Thoracic aorta (tissue), 2 donors: Measurements from ENCODE around the gene RCHY1. TPM values are rescaled to one million over a fixed set of nuclear protein-coding genes. Genes with fewer than 3 reads are reported as not detected.

Experiments
- ATAC-seq: fragments of 150-250 bp; one replicate; pipeline ENCODE4 v1.8.0; 2017; ENCODE audit warnings: low read depth; ENCODE audit not compliant: insufficient number of reproducible peaks, low FRiP score
- DNase-seq: peaks from one replicate; pipeline ENCODE4 v3.0.0-alpha.2; 2020; ENCODE audit warnings: low spot score
- H3K27ac ChIP-seq, 2 donors: fragments of 200-600 bp; sonication (generic); 1 replicate in 1 of 2; 2 replicates in 1 of 2; pipeline ENCODE4 v1.5.1; 2016; ENCODE audit warnings: mild to moderate bottlenecking in 2 of 2, moderate library complexity in 2 of 2
- H3K27me3 ChIP-seq: fragments of 200-600 bp; sonication (generic); replicated peaks from 2 replicates; pipeline ENCODE4 v1.6.0; 2016; ENCODE audit warnings: mild to moderate bottlenecking; ENCODE audit not compliant: insufficient read depth
- H3K36me3 ChIP-seq: fragments of 200-600 bp; sonication (generic); one replicate; pipeline ENCODE4 v1.5.1; 2016
- H3K4me1 ChIP-seq, 2 donors: fragments of 200-600 bp; sonication (generic); 1 replicate in 1 of 2; 2 replicates in 1 of 2; pipeline versions ENCODE4 v1.5.1 to v1.6.0; 2016; ENCODE audit warnings: low read depth in 2 of 2, mild to moderate bottlenecking in 1 of 2; ENCODE audit not compliant: control insufficient read depth in 1 of 2
- H3K4me3 ChIP-seq: fragments of 200-600 bp; sonication (generic); 2 replicates; pipeline ENCODE4 v1.5.1; 2016; ENCODE audit warnings: mild to moderate bottlenecking
- H3K9me3 ChIP-seq: fragments of 200-600 bp; sonication (generic); 2 replicates; pipeline ENCODE4 v1.5.1; 2016
- total RNA-seq, 2 donors: library from RNA; depleted of rRNA; stranded (reverse); fragments of >200 nt; gene quantifications; one replicate each; pipeline versions ENCODE4 v1.1.0 to v1.2.3, GENCODE V29; 2016
- TF ChIP-seq, protein P1 (sequence below): fragments of 200-600 bp; sonication (generic); IDR thresholded peaks from one replicate; pipeline ENCODE4 v1.5.1; 2019; ENCODE audit warnings: antibody characterized with exemption

The RCHY1 gene
- total RNA-seq, 2 donors from 2014 or later: 17.6 to 25.0 TPM

DNA sequence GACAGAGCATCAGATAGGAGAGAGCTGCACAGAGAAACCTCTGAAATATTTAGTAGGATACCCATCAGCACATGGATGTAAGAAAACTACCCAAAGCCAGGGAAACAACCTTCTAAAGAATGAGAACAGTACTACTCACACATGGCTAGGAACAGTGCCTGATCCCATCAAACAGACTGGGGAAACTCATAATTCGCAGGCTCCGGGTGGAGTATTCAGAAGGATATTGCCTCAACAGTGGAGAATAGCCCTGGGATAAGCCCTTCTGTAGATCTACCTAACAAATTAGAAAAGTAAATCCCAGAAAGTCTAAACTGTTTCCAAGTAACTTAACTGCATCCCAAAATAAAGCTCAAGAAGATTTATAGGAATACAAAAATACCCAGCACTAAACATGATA lies 17.8 kb downstream of the RCHY1 start:
- Histone ChIP-seq H3K4me1 (peaks cover 4 to 25% of the 10 kb centered on the region in 2 donors), H3K4me3 (no peak overlapping the region), H3K27ac (no peak overlapping the region), H3K36me3 (peaks cover 12% of the 10 kb centered on the region), H3K27me3 (no peaks in the 10 kb centered on the region), H3K9me3 (no peaks in the 10 kb centered on the region)
- TF ChIP-seq, protein P1, sequence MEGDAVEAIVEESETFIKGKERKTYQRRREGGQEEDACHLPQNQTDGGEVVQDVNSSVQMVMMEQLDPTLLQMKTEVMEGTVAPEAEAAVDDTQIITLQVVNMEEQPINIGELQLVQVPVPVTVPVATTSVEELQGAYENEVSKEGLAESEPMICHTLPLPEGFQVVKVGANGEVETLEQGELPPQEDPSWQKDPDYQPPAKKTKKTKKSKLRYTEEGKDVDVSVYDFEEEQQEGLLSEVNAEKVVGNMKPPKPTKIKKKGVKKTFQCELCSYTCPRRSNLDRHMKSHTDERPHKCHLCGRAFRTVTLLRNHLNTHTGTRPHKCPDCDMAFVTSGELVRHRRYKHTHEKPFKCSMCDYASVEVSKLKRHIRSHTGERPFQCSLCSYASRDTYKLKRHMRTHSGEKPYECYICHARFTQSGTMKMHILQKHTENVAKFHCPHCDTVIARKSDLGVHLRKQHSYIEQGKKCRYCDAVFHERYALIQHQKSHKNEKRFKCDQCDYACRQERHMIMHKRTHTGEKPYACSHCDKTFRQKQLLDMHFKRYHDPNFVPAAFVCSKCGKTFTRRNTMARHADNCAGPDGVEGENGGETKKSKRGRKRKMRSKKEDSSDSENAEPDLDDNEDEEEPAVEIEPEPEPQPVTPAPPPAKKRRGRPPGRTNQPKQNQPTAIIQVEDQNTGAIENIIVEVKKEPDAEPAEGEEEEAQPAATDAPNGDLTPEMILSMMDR: no peak
- no peak for ATAC-seq
- DNase-seq: no peak

- Histone ChIP-seq H3K4me1 (peaks cover 4 to 25% of the 10 kb centered on the region in 2 donors), H3K4me3 (no peak overlapping the region), H3K27me3 (no peaks in the 10 kb centered on the region), H3K36me3 (peaks cover 12% of the 10 kb centered on the region), H3K27ac (no peak overlapping the region), H3K9me3 (no peaks in the 10 kb centered on the region)
- DNase-seq (no peak), ATAC-seq (no peak)
- TF ChIP-seq, protein P1: no peak
These were observed 18.7 kb downstream of the RCHY1 start for GRCh38 chr4:75495476-75495875.

GRCh38 chr4:75494563-75494962 lies 19.6 kb downstream of the RCHY1 start:
- Histone ChIP-seq H3K4me3 (peak overlapping the region; percentile 0), H3K27me3 (no peaks in the 10 kb centered on the region), H3K4me1 (peaks cover 4 to 25% of the 10 kb centered on the region in 2 donors), H3K36me3 (peaks cover 13% of the 10 kb centered on the region), H3K27ac (peak overlapping the region in 1 of 2 donors; percentile 15), H3K9me3 (no peaks in the 10 kb centered on the region)
- DNase-seq (no peak), ATAC-seq (peak; percentile 73)
- TF ChIP-seq, protein P1: no peak

DNA sequence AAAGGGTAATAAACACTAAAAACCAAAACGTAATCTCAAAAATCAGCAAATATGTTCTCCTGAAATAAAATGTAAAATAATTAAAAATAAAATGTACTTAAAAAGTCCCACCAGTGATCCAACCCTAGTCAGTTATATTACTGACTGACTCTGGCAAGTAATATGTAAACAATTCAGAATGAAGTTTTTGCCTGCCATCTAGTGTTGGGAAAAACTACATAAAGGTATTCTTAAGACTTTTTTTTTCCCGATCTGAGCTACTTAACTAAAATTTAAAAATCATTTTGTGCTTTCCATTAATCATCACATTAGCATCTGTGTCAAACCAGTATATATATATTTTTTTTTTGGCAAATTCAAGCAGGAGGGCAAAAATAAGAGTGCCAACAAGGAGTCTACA lies 24.0 kb downstream of the RCHY1 start:
- Histone ChIP-seq H3K9me3 (no peaks in the 10 kb centered on the region), H3K4me1 (peaks cover 4 to 9% of the 10 kb centered on the region in 2 donors), H3K4me3 (no peak overlapping the region), H3K36me3 (peaks cover 14% of the 10 kb centered on the region), H3K27ac (no peak overlapping the region), H3K27me3 (no peaks in the 10 kb centered on the region)
- ATAC-seq: no peak
- TF ChIP-seq, protein P1: peak; percentile 28
- no peak for DNase-seq

GRCh38 chr4:75484190-75484589 lies 30.0 kb downstream of the RCHY1 start:
- no peak overlapping the region for H3K4me3 ChIP-seq
- H3K27me3 ChIP-seq: no peaks in the 10 kb centered on the region
- no peaks in the 10 kb centered on the region for H3K4me1 ChIP-seq
- no peaks in the 10 kb centered on the region for H3K9me3 ChIP-seq
- TF ChIP-seq, protein P1: no peak
- ATAC-seq (no peak), DNase-seq (no peak)
- peaks cover 14% of the 10 kb centered on the region for H3K36me3 ChIP-seq
- H3K27ac ChIP-seq: no peak overlapping the region
